ENCODE measurements around the gene SPATA3. TPM values are rescaled to one million over a fixed set of nuclear protein-coding genes. Genes with fewer than 3 reads are reported as not detected.
A peak's percentile ranks its signal among the peaks of the same experiment; 100 is the strongest.

SPATA3 gene
- total and polyA plus RNA-seq, 2 of the 13 experiments (the other 11 are each of a cell fraction or from before 2014, with no cell fraction given), result not detected

- peak; percentile 69; the same call in 1 of the 2 replicates for TF ChIP-seq ZNF335 (CRISPR knock-in tag; IDR thresholded peaks at IDR 0.05)
- peak; percentile 66; the same call in 1 of the 2 replicates for TF ChIP-seq ZNF3 (CRISPR knock-in tag; IDR thresholded peaks at IDR 0.05)
- TF ChIP-seq ZFP37 (CRISPR knock-in tag; IDR thresholded peaks at IDR 0.05; ENCODE audit: borderline replicate concordance), result no peak
- no peak for TF ChIP-seq ZBTB26 (CRISPR knock-in tag; IDR thresholded peaks at IDR 0.05; ENCODE audit: borderline replicate concordance)
- TF ChIP-seq GPBP1L1 (CRISPR knock-in tag; IDR thresholded peaks at IDR 0.05), result no peak
- no peak for TF ChIP-seq HNRNPH1 (optimal IDR thresholded peaks at IDR 0.05; ENCODE audit: low read depth, low read length)
- 0 out of 2 replicates have a peak, but pooled peaks have one; percentile 41 for TF ChIP-seq ZNF639 (CRISPR knock-in tag; conservative IDR thresholded peaks at IDR 0.05)
- TF ChIP-seq ZBTB25 (CRISPR knock-in tag; IDR thresholded peaks at IDR 0.05), result peak; percentile 25; the same call in 1 of the 2 replicates
- TF ChIP-seq ELF3 (CRISPR knock-in tag; IDR thresholded peaks at IDR 0.05), result peak; percentile 70
- TF ChIP-seq CREB1 (IDR thresholded peaks at IDR 0.05), result no peak
- TF ChIP-seq CREB1 (CRISPR knock-in tag; IDR thresholded peaks at IDR 0.05), result no peak
- no peak for TF ChIP-seq KLF12 (CRISPR knock-in tag; IDR thresholded peaks at IDR 0.05; ENCODE audit: borderline replicate concordance)
- TF ChIP-seq HMGXB4 (CRISPR knock-in tag; IDR thresholded peaks at IDR 0.05; ENCODE audit: borderline replicate concordance in 1 of 2, low read depth in 1 of 2), result 0 out of 4 replicates have a peak, but pooled peaks of 1 of the 2 experiments have one; percentile 25
- no peak; the same call in 1 of the 2 replicates for TF ChIP-seq ZKSCAN1 (IDR thresholded peaks at IDR 0.05; ENCODE audit: low read length)
- no peak for TF ChIP-seq ZBTB4 (CRISPR knock-in tag; IDR thresholded peaks at IDR 0.05; ENCODE audit: borderline replicate concordance)
- TF ChIP-seq ZNF513 (CRISPR knock-in tag; conservative IDR thresholded peaks at IDR 0.05), result no peak
Observed at GRCh38 chr2:231039821-231040364, 44.0 kb downstream of the SPATA3 start (continued).
